ENCODE data around the gene ARHGEF28. TPM values are rescaled to one million over a fixed set of nuclear protein-coding genes. Genes with fewer than 3 reads are reported as not detected.

The ARHGEF28 gene
- total RNA-seq, 2 experiments from 2014 or later, result not detected

DNA sequence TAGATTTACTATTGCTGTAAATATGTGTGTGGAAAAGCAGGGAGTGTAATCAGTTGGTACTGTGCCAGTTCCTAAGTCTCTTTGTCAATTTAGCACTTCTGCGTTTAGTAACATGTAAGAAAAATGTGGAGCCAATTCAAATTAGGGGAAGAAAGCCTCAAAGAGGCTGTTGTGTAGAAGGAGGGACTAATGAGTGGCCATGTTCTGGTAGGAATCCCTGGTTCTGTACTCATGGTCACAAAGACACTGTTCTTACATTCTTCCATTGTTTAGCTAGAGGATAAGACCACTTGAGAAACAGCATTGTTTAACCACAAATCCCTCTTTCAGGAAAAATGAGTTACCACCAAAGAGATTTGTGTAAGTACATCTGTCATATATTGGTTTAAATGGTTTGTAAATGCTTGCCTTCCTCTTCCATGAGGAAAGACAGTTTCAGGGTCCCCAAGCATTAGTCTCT lies 14.9 kb downstream of the ARHGEF28 start:
- DNase-seq (ENCODE audit: low spot score), result no peak
- H4K20me1 ChIP-seq (ENCODE audit: insufficient read depth, low read length), result no peaks in the 10 kb centered on the region
- H3K79me2 ChIP-seq (ENCODE audit: insufficient read depth, low read depth, low read length), result no peaks in the 10 kb centered on the region
- no peak overlapping the region for H3K4me2 ChIP-seq (ENCODE audit: low read length)
- intact Hi-C loops (cut with micrococcal nuclease; ENCODE audit: unreplicated experiment), result no loop called here
- no peak overlapping the region for H2AFZ ChIP-seq (ENCODE audit: low read length)
- ChIA-PET POLR2A (interaction anchor here (0.6 to 1.4 kb wide), 2 partner anchors 10 to 574 kb away, joined by 4 read pairs; no protein-coding TSS in a partner anchor), CTCF (ENCODE audit: unreplicated experiment) (no interaction called here)
- no peaks in the 10 kb centered on the region for H3K9me2 ChIP-seq (ENCODE audit: insufficient read depth, low read length)
- H3K36me3 ChIP-seq (ENCODE audit: insufficient read depth, low read length), result no peaks in the 10 kb centered on the region
- TF ChIP-seq, protein P1, sequence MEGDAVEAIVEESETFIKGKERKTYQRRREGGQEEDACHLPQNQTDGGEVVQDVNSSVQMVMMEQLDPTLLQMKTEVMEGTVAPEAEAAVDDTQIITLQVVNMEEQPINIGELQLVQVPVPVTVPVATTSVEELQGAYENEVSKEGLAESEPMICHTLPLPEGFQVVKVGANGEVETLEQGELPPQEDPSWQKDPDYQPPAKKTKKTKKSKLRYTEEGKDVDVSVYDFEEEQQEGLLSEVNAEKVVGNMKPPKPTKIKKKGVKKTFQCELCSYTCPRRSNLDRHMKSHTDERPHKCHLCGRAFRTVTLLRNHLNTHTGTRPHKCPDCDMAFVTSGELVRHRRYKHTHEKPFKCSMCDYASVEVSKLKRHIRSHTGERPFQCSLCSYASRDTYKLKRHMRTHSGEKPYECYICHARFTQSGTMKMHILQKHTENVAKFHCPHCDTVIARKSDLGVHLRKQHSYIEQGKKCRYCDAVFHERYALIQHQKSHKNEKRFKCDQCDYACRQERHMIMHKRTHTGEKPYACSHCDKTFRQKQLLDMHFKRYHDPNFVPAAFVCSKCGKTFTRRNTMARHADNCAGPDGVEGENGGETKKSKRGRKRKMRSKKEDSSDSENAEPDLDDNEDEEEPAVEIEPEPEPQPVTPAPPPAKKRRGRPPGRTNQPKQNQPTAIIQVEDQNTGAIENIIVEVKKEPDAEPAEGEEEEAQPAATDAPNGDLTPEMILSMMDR (conservative IDR thresholded peaks at IDR 0.05; ENCODE audit: low read length), result no peak
- TF ChIP-seq EZH2phosphoT487 (IDR thresholded peaks at IDR 0.05; ENCODE audit: borderline replicate concordance, low read depth, low read length), result no peak
- no peak overlapping the region for H3K4me3 ChIP-seq (ENCODE audit: low read depth, low read length, poor library complexity, severe bottlenecking)
- H3K4me1 ChIP-seq (ENCODE audit: insufficient read depth, low read length, poor library complexity, severe bottlenecking), result no peaks in the 10 kb centered on the region
- no peaks in the 10 kb centered on the region for H3K9me3 ChIP-seq (ENCODE audit: low read length)
- no TSS peak for BruUV-seq (replicated peaks)
- H3K27ac ChIP-seq (ENCODE audit: low read depth, low read length, poor library complexity, severe bottlenecking), result no peak overlapping the region

DNA sequence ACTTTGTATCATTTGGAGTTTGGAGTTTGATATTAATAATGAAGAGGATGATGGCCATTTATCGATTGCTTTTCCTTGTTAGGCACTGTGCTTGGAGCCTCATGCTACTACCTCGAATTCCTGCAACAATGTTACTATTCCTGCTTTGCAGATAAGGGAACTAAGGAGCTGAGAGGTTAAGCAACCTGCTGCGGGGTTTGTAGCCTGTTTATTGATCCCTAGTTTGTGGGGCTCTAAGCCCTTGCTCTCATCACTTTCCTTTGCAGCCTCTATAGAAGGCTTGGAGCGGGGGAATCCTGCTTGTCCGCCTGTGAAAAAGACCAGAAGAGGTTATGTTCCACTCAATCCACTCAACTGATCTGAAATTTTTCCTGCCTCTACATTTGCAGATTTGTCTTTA lies 15.8 kb downstream of the ARHGEF28 start:
- Histone ChIP-seq H4K20me1 (ENCODE audit: insufficient read depth, low read length) (no peaks in the 10 kb centered on the region), H3K9me2 (ENCODE audit: insufficient read depth, low read length) (no peaks in the 10 kb centered on the region), H3K4me1 (ENCODE audit: insufficient read depth, low read length, poor library complexity, severe bottlenecking) (no peaks in the 10 kb centered on the region), H2AFZ (ENCODE audit: low read length) (no peak overlapping the region), H3K27ac (ENCODE audit: low read depth, low read length, poor library complexity, severe bottlenecking) (no peak overlapping the region), H3K4me3 (ENCODE audit: low read depth, low read length, poor library complexity, severe bottlenecking) (no peak overlapping the region), H3K4me2 (ENCODE audit: low read length) (no peak overlapping the region), H3K36me3 (ENCODE audit: insufficient read depth, low read length) (no peaks in the 10 kb centered on the region), H3K79me2 (ENCODE audit: insufficient read depth, low read depth, low read length) (no peaks in the 10 kb centered on the region), H3K9me3 (ENCODE audit: low read length) (no peaks in the 10 kb centered on the region)
- intact Hi-C loops (cut with micrococcal nuclease; ENCODE audit: unreplicated experiment), result no loop called here
- CTCF ChIA-PET (ENCODE audit: unreplicated experiment), result no interaction called here
- no TSS peak for BruUV-seq (replicated peaks)
- DNase-seq (ENCODE audit: low spot score), result no peak
- TF ChIP-seq EZH2phosphoT487 (IDR thresholded peaks at IDR 0.05; ENCODE audit: borderline replicate concordance, low read depth, low read length), result no peak
- TF ChIP-seq, protein P1 (conservative IDR thresholded peaks at IDR 0.05; ENCODE audit: low read length), result no peak
- POLR2A ChIA-PET, result no interaction called here

DNA sequence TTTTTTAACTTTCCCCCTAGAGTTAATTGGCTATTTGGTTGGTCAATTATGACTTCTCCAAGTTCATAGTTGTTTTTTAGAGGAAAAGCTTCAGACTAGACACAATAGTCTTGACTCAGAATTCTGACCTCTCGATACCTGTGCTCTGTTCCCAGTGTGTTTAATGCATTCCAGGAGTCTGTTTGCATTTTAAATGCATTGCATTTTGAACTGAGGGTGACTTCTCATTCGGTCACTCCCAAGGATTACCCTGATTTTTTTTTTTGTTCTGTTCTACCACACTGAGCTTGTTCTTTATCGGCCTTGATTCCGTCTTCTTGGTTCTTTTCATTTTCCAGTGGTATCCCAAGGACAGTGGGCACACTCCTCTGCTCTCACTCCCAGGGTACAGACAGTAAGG lies 16.3 kb downstream of the ARHGEF28 start:
- H3K36me3 ChIP-seq (ENCODE audit: insufficient read depth, low read length), result no peaks in the 10 kb centered on the region
- intact Hi-C loops (cut with micrococcal nuclease; ENCODE audit: unreplicated experiment), result no loop called here
- no peaks in the 10 kb centered on the region for H3K4me1 ChIP-seq (ENCODE audit: insufficient read depth, low read length, poor library complexity, severe bottlenecking)
- H2AFZ ChIP-seq (ENCODE audit: low read length), result no peak overlapping the region
- no peaks in the 10 kb centered on the region for H3K79me2 ChIP-seq (ENCODE audit: insufficient read depth, low read depth, low read length)
- H3K4me2 ChIP-seq (ENCODE audit: low read length), result no peak overlapping the region
- BruUV-seq (replicated peaks), result no TSS peak
- H3K9me2 ChIP-seq (ENCODE audit: insufficient read depth, low read length), result no peaks in the 10 kb centered on the region
- no peaks in the 10 kb centered on the region for H4K20me1 ChIP-seq (ENCODE audit: insufficient read depth, low read length)
- CTCF ChIA-PET (ENCODE audit: unreplicated experiment), result no interaction called here
- no peaks in the 10 kb centered on the region for H3K9me3 ChIP-seq (ENCODE audit: low read length)
- POLR2A ChIA-PET, result no interaction called here
- H3K27ac ChIP-seq (ENCODE audit: low read depth, low read length, poor library complexity, severe bottlenecking), result no peak overlapping the region
- TF ChIP-seq EZH2phosphoT487 (IDR thresholded peaks at IDR 0.05; ENCODE audit: borderline replicate concordance, low read depth, low read length), result no peak
- TF ChIP-seq, protein P1 (conservative IDR thresholded peaks at IDR 0.05; ENCODE audit: low read length), result no peak
- DNase-seq (ENCODE audit: low spot score), result no peak
- H3K4me3 ChIP-seq (ENCODE audit: low read depth, low read length, poor library complexity, severe bottlenecking), result no peak overlapping the region

Measured in OCI-LY7 (cell line).